HG02885 (cell line): ENCODE data around the gene MN1.

Source experiments
- ATAC-seq: cut with Tn5 transposase; IDR thresholded peaks from one replicate; pipeline ENCODE4 v1.9.1; 2021; ENCODE audit warnings: mild to moderate bottlenecking; ENCODE audit not compliant: unreplicated experiment, poor library complexity

Gene MN1

GRCh38 chr22:27801202-27801615, 347 bp downstream of the MN1 start:
- ATAC-seq = no peak

- ATAC-seq = no peak
Observed at GRCh38 chr22:27800250-27801201, 1.0 kb downstream of the MN1 start.

GRCh38 chr22:27799827-27800249, 1.7 kb downstream of the MN1 start:
- ATAC-seq = no peak

- no peak for ATAC-seq
Observed at GRCh38 chr22:27799015-27799826, 2.3 kb downstream of the MN1 start.

GRCh38 chr22:27798511-27799014, 3.0 kb downstream of the MN1 start:
- ATAC-seq = no peak

GRCh38 chr22:27797520-27798391, 3.8 kb downstream of the MN1 start:
- ATAC-seq = no peak

- no peak for ATAC-seq
Observed at GRCh38 chr22:27796829-27797519, 4.6 kb downstream of the MN1 start.

- ATAC-seq = no peak
Observed at GRCh38 chr22:27795696-27796517, 5.6 kb downstream of the MN1 start.

- ATAC-seq = no peak
Observed at GRCh38 chr22:27795053-27795452, 6.5 kb downstream of the MN1 start.

- ATAC-seq = no peak
Observed at GRCh38 chr22:27794226-27794625, 7.3 kb downstream of the MN1 start.

GRCh38 chr22:27793576-27793975, 8.0 kb downstream of the MN1 start:
- ATAC-seq = no peak

- no peak for ATAC-seq
Observed at GRCh38 chr22:27792452-27793161, 8.9 kb downstream of the MN1 start.

GRCh38 chr22:27791859-27792241, 9.7 kb downstream of the MN1 start:
- ATAC-seq = no peak

GRCh38 chr22:27791159-27791858, 10.2 kb downstream of the MN1 start:
- no peak for ATAC-seq

GRCh38 chr22:27790376-27791158, 11.0 kb downstream of the MN1 start:
- no peak for ATAC-seq

- ATAC-seq = no peak
Observed at GRCh38 chr22:27788500-27789288, 12.9 kb downstream of the MN1 start.
